WTC11 (cell line): ENCODE results near the gene SLC20A1. TPM values are rescaled to one million over a fixed set of nuclear protein-coding genes. Genes with fewer than 3 reads are reported as not detected.
"Not testable (repeated sequence)": the region's sequence is repeated elsewhere in the genome, so short reads cannot be mapped to it uniquely, and the experiment has no call there.

Experiments
- ATAC-seq: fragments of 200-7000 bp; cut with Tn5 transposase; 2 replicates; pipeline ENCODE4 v1.10.0; 2021; ENCODE audit warnings: mild to moderate bottlenecking, moderate library complexity
- CTCF ChIA-PET: fragments of 300-600 bp; sonication (Branson Sonifier 250); formaldehyde crosslinking; loops from one replicate; lab custom pipeline; 2021; ENCODE audit warnings: antibody characterized with exemption; lab: Charles Lee
- POLR2A ChIA-PET: fragments of 350-600 bp; sonication (Branson Sonifier 250); formaldehyde crosslinking; loops from one replicate; lab custom pipeline; 2021; ENCODE audit warnings: antibody characterized with exemption; lab: Charles Lee
- DNase-seq: peaks from one replicate; pipeline ENCODE4 v3.0.0; 2021; ENCODE audit warnings: low spot score
- H3K27ac Mint-ChIP-seq: 2 replicates; pipeline ENCODE4 v1.8.0; 2021; ENCODE audit warnings: mixed read lengths
- H3K27me3 Mint-ChIP-seq: 2 replicates; pipeline ENCODE4 v1.8.0; 2021; ENCODE audit warnings: low read depth, mild to moderate bottlenecking, moderate library complexity, mixed read lengths
- H3K36me3 Mint-ChIP-seq: 2 replicates; pipeline ENCODE4 v1.8.0; 2021; ENCODE audit warnings: mixed read lengths
- H3K4me1 Mint-ChIP-seq: 2 replicates; pipeline ENCODE4 v1.8.0; 2022; ENCODE audit warnings: mixed read lengths
- H3K4me3 Mint-ChIP-seq: 2 replicates; pipeline ENCODE4 v1.8.0; 2021; ENCODE audit warnings: mild to moderate bottlenecking, moderate library complexity, mixed read lengths
- H3K9me3 Mint-ChIP-seq: 2 replicates; pipeline ENCODE4 v1.8.0; 2021; ENCODE audit warnings: mixed read lengths
- ARID4B ChIP-seq: sonication (generic); formaldehyde crosslinking; IDR thresholded peaks from 2 replicates; pipeline ENCODE4 v1.8.0; 2023; ENCODE audit warnings: missing genetic modification reagents, mild to moderate bottlenecking, borderline replicate concordance
- ATF2 ChIP-seq: sonication (generic); formaldehyde crosslinking; IDR thresholded peaks from 2 replicates; pipeline ENCODE4 v1.8.1; 2022; ENCODE audit warnings: low read depth, missing genetic modification reagents, borderline replicate concordance
- FOXK1 ChIP-seq: sonication (generic); formaldehyde crosslinking; IDR thresholded peaks from 2 replicates; pipeline ENCODE4 v1.8.0; 2022; ENCODE audit warnings: mild to moderate bottlenecking, moderate library complexity, missing genetic modification reagents
- FOXP1 ChIP-seq: sonication (generic); formaldehyde crosslinking; IDR thresholded peaks from 2 replicates; pipeline ENCODE4 v1.8.0; 2022; ENCODE audit warnings: missing genetic modification reagents, mild to moderate bottlenecking, moderate library complexity, borderline replicate concordance
- FOXP4 ChIP-seq: sonication (generic); formaldehyde crosslinking; IDR thresholded peaks from 2 replicates; pipeline ENCODE4 v1.8.0; 2022; ENCODE audit warnings: mild to moderate bottlenecking, missing genetic modification reagents
- GRHL2 ChIP-seq: fragments of 250-450 bp; sonication (Bioruptor Pico); IDR thresholded peaks from 2 replicates; pipeline ENCODE4 v1.8.0; 2022; ENCODE audit warnings: mild to moderate bottlenecking, moderate library complexity; ENCODE audit not compliant: insufficient replicate concordance, severe bottlenecking
- RORB ChIP-seq: fragments of 250-450 bp; sonication (Bioruptor Pico); IDR thresholded peaks from 2 replicates; pipeline ENCODE4 v1.9.0; 2021; ENCODE audit warnings: mild to moderate bottlenecking
- SMAD3 ChIP-seq: sonication (generic); formaldehyde crosslinking; IDR thresholded peaks from 2 replicates; pipeline ENCODE4 v1.8.0; 2022; ENCODE audit warnings: missing genetic modification reagents, mild to moderate bottlenecking, borderline replicate concordance
- TEAD1 ChIP-seq: sonication (generic); formaldehyde crosslinking; IDR thresholded peaks from 2 replicates; pipeline ENCODE4 v1.8.0; 2022; ENCODE audit warnings: mild to moderate bottlenecking, missing genetic modification reagents
- TP53 ChIP-seq: sonication (generic); formaldehyde crosslinking; IDR thresholded peaks from 2 replicates; pipeline ENCODE4 v1.8.1; 2023; ENCODE audit warnings: mild to moderate bottlenecking, missing genetic modification reagents
- ZNF263 ChIP-seq: sonication (generic); formaldehyde crosslinking; IDR thresholded peaks from 2 replicates; pipeline ENCODE4 v1.8.1; 2022; ENCODE audit warnings: low read depth, mild to moderate bottlenecking, moderate library complexity, missing genetic modification reagents
- ZNF317 ChIP-seq: sonication (generic); formaldehyde crosslinking; IDR thresholded peaks from 2 replicates; pipeline ENCODE4 v1.8.1; 2023; ENCODE audit warnings: low read depth, mild to moderate bottlenecking, moderate library complexity, missing genetic modification reagents, borderline replicate concordance
- ZNF396 ChIP-seq: fragments of 250-450 bp; sonication (Bioruptor Pico); IDR thresholded peaks from 2 replicates; pipeline ENCODE4 v1.8.0; 2021; ENCODE audit warnings: mild to moderate bottlenecking, moderate library complexity, borderline replicate concordance
- ZNF416 ChIP-seq: fragments of 250-450 bp; sonication (Bioruptor Pico); IDR thresholded peaks from 2 replicates; pipeline ENCODE4 v1.9.0; 2021; ENCODE audit warnings: mild to moderate bottlenecking, inconsistent platforms
- total RNA-seq: library from RNA; stranded (reverse); gene quantifications from 3 replicates; pipeline ENCODE4 v1.2.3, GENCODE V29; 2021
- TF ChIP-seq, protein P1 (sequence below): sonication (generic); formaldehyde crosslinking; IDR thresholded peaks from 2 replicates; pipeline ENCODE4 v1.8.0; 2023; ENCODE audit warnings: missing genetic modification reagents
- TF ChIP-seq, protein P2 (sequence below): sonication (generic); formaldehyde crosslinking; IDR thresholded peaks from 2 replicates; pipeline ENCODE4 v1.8.0; 2023; ENCODE audit warnings: mild to moderate bottlenecking, missing genetic modification reagents

The SLC20A1 gene
- total RNA-seq, 1 experiment from 2014 or later = 59.9 TPM

GRCh38 chr2:112614201-112614840 is 31.4 kb upstream of the SLC20A1 start:
- Mint-ChIP-seq H3K9me3 (peaks cover 11% of the 10 kb centered on the region), H3K27me3 (peaks cover 19% of the 10 kb centered on the region), H3K36me3 (no peaks in the 10 kb centered on the region), H3K4me3 (peak overlapping the region; percentile 33; the same call in 1 of the 2 replicates), H3K27ac (no peak overlapping the region), H3K4me1 (peaks cover 22% of the 10 kb centered on the region)
- CTCF ChIA-PET = interaction anchor here (1.1 to 2.5 kb wide), 7 partner anchors 11 to 327 kb away, joined by 3 to 16 read pairs (median 4); partner anchors contain the start of gene CHCHD5
- TF ChIP-seq, protein P1, sequence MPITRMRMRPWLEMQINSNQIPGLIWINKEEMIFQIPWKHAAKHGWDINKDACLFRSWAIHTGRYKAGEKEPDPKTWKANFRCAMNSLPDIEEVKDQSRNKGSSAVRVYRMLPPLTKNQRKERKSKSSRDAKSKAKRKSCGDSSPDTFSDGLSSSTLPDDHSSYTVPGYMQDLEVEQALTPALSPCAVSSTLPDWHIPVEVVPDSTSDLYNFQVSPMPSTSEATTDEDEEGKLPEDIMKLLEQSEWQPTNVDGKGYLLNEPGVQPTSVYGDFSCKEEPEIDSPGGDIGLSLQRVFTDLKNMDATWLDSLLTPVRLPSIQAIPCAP = no peak
- TF ChIP-seq, protein P2, sequence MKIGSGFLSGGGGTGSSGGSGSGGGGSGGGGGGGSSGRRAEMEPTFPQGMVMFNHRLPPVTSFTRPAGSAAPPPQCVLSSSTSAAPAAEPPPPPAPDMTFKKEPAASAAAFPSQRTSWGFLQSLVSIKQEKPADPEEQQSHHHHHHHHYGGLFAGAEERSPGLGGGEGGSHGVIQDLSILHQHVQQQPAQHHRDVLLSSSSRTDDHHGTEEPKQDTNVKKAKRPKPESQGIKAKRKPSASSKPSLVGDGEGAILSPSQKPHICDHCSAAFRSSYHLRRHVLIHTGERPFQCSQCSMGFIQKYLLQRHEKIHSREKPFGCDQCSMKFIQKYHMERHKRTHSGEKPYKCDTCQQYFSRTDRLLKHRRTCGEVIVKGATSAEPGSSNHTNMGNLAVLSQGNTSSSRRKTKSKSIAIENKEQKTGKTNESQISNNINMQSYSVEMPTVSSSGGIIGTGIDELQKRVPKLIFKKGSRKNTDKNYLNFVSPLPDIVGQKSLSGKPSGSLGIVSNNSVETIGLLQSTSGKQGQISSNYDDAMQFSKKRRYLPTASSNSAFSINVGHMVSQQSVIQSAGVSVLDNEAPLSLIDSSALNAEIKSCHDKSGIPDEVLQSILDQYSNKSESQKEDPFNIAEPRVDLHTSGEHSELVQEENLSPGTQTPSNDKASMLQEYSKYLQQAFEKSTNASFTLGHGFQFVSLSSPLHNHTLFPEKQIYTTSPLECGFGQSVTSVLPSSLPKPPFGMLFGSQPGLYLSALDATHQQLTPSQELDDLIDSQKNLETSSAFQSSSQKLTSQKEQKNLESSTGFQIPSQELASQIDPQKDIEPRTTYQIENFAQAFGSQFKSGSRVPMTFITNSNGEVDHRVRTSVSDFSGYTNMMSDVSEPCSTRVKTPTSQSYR = peak; percentile 45; the same call in 1 of the 2 replicates
- TF ChIP-seq SMAD3 = 0 out of 2 replicates have a peak, but pooled peaks have one; percentile 30
- TF ChIP-seq RORB = no peak
- TF ChIP-seq ZNF317 (CRISPR knock-in tag) = no peak
- TF ChIP-seq FOXK1 (CRISPR knock-in tag) = no peak
- no peak for TF ChIP-seq FOXP4 (CRISPR knock-in tag)
- TF ChIP-seq FOXP1 (CRISPR knock-in tag) = peak; percentile 58; the same call in 1 of the 2 replicates
- TF ChIP-seq ATF2 (CRISPR knock-in tag) = no peak
- no peak for TF ChIP-seq ZNF263 (CRISPR knock-in tag)
- TF ChIP-seq ZNF396 (CRISPR knock-in tag) = no peak
- no peak for TF ChIP-seq ZNF416 (CRISPR knock-in tag)
- DNase-seq = peak; percentile 63
- ATAC-seq = peak; percentile 98
- POLR2A ChIA-PET = interaction anchor here (0.6 kb wide), 1 partner anchor 53 kb away, joined by 4 read pairs; no protein-coding TSS in a partner anchor

- H3K9me3 Mint-ChIP-seq = peaks cover 4% of the 10 kb centered on the region
- peaks cover 18% of the 10 kb centered on the region for H3K27me3 Mint-ChIP-seq
- peaks cover 22% of the 10 kb centered on the region for H3K4me1 Mint-ChIP-seq
- peak overlapping the region; percentile 33; the same call in 1 of the 2 replicates for H3K4me3 Mint-ChIP-seq
- CTCF ChIA-PET = interaction anchor here (1.1 to 2.5 kb wide), 6 partner anchors 12 to 326 kb away, joined by 3 to 16 read pairs (median 6); partner anchors contain the start of gene CHCHD5
- no peak for ATAC-seq
- TF ChIP-seq GRHL2 (CRISPR knock-in tag) = no peak
- TF ChIP-seq TP53 (CRISPR knock-in tag) = no peak
- no peak for TF ChIP-seq ARID4B (CRISPR knock-in tag)
- no peak for TF ChIP-seq TEAD1
- TF ChIP-seq, all 79 proteins: peak for 0
- Mint-ChIP-seq H3K36me3 (no peaks in the 10 kb centered on the region), H3K27ac (no peak overlapping the region)
- DNase-seq = no peak
- POLR2A ChIA-PET = interaction anchor here (0.6 kb wide), 1 partner anchor 53 kb away, joined by 4 read pairs; no protein-coding TSS in a partner anchor
These were observed 30.7 kb upstream of the SLC20A1 start for GRCh38 chr2:112615051-112615450.

- POLR2A ChIA-PET, H3K9me3 Mint-ChIP-seq, DNase-seq, ATAC-seq, H3K4me3 Mint-ChIP-seq, H3K27ac Mint-ChIP-seq, H3K36me3 Mint-ChIP-seq: not testable (repeated sequence)
- Mint-ChIP-seq H3K4me1 (peaks cover 22% of the 10 kb centered on the region), H3K27me3 (peaks cover 12% of the 10 kb centered on the region)
- CTCF ChIA-PET = interaction anchor here (1.0 kb wide), 1 partner anchor 11 kb away, joined by 3 read pairs; no protein-coding TSS in a partner anchor
These were observed 29.9 kb upstream of the SLC20A1 start for GRCh38 chr2:112615798-112616197.
